HepG2 (cell line): ENCODE data around the gene PLB1.

Source experiments
- ADNP ChIP-seq: sonication (generic); formaldehyde crosslinking; IDR thresholded peaks from 2 replicates; pipeline ENCODE4 v1.4.0; 2020; ENCODE audit warnings: missing genetic modification reagents
- CERS6 ChIP-seq: sonication (generic); formaldehyde crosslinking; IDR thresholded peaks from 2 replicates; pipeline ENCODE4 v1.5.0; 2020; ENCODE audit warnings: missing genetic modification reagents
- GABPA ChIP-seq, 2 experiments: IDR thresholded peaks; 2 replicates each; pipeline ENCODE4 v1.6.1; 2011 to 2016; ENCODE audit warnings: low read depth in 2 of 2, low read length in 1 of 2, missing biosample characterization in 1 of 2, missing genetic modification characterization in 1 of 2
- MAX ChIP-seq: IDR thresholded peaks from 2 replicates; pipeline ENCODE4 v1.6.1; 2012; ENCODE audit warnings: inconsistent platforms
- MTF1 ChIP-seq: sonication (generic); formaldehyde crosslinking; IDR thresholded peaks from 2 replicates; pipeline ENCODE4 v1.5.0; 2020; ENCODE audit warnings: missing genetic modification reagents
- NONO ChIP-seq, 2 experiments: fragments of 450-650 bp in 1 of 2; sonication (generic) in 1 of 2; formaldehyde crosslinking in 1 of 2; IDR thresholded peaks in 1 of 2; conservative IDR thresholded peaks in 1 of 2; 2 replicates each; pipeline versions ENCODE4 v1.6.1 to v1.8.0; 2017 to 2022; ENCODE audit warnings: mild to moderate bottlenecking in 1 of 2, missing genetic modification reagents in 1 of 2, moderate library complexity in 1 of 2
- POLR2AphosphoS5 ChIP-seq: IDR thresholded peaks from 2 replicates; pipeline ENCODE4 v1.6.1; 2012; ENCODE audit warnings: low read depth, low read length
- PRPF4 ChIP-seq: fragments of 200-400 bp; formaldehyde crosslinking; IDR thresholded peaks from 2 replicates; pipeline ENCODE4 v1.6.1; 2016; ENCODE audit warnings: low read length, low read depth; ENCODE audit not compliant: poor library complexity, severe bottlenecking
- REST ChIP-seq, 2 experiments: IDR thresholded peaks; 2 replicates each; pipeline ENCODE4 v1.6.1; 2011 to 2012; ENCODE audit warnings: low read length in 2 of 2, borderline replicate concordance in 1 of 2, low read depth in 1 of 2, mild to moderate bottlenecking in 1 of 2, moderate library complexity in 1 of 2
- RNF219 ChIP-seq: sonication (generic); formaldehyde crosslinking; IDR thresholded peaks from 2 replicates; pipeline ENCODE4 v1.5.0; 2020; ENCODE audit warnings: mild to moderate bottlenecking, missing genetic modification reagents
- SAFB2 ChIP-seq: sonication (generic); formaldehyde crosslinking; IDR thresholded peaks from 2 replicates; pipeline ENCODE4 v1.5.1; 2020; ENCODE audit warnings: missing genetic modification reagents, low read depth, mild to moderate bottlenecking, borderline replicate concordance

GRCh38 chr2:28643327-28643726 is 147.5 kb downstream of the PLB1 start:
- no peak for TF ChIP-seq REST (IDR thresholded peaks at IDR 0.05; ENCODE audit: borderline replicate concordance in 1 of 2, low read depth in 1 of 2, low read length in 2 of 2)
- no peak for TF ChIP-seq CERS6 (CRISPR knock-in tag)
- TF ChIP-seq POLR2AphosphoS5, result no peak
- TF ChIP-seq SAFB2 (CRISPR knock-in tag), result no peak
- no peak for TF ChIP-seq NONO (IDR thresholded peaks at IDR 0.05)
- TF ChIP-seq NONO (CRISPR knock-in tag; conservative IDR thresholded peaks at IDR 0.05), result no peak
- no peak for TF ChIP-seq GABPA (IDR thresholded peaks at IDR 0.05; ENCODE audit: low read depth, low read length)
- no peak for TF ChIP-seq GABPA (CRISPR knock-in tag; IDR thresholded peaks at IDR 0.05; ENCODE audit: low read depth)
- TF ChIP-seq MTF1, result no peak
- TF ChIP-seq PRPF4, result no peak
- no peak for TF ChIP-seq RNF219
- no peak for TF ChIP-seq MAX
- TF ChIP-seq ADNP (CRISPR knock-in tag), result no peak
